K562 (cell line): Measurements from ENCODE around the gene SLC29A2. TPM values are rescaled to one million over a fixed set of nuclear protein-coding genes. Genes with fewer than 3 reads are reported as not detected.
A peak's percentile ranks its signal among the peaks of the same experiment; 100 is the strongest.

Source experiments
- ARID1B ChIP-seq: fragments of 450-650 bp; IDR thresholded peaks from 2 replicates; pipeline ENCODE4 v1.6.1; 2016; ENCODE audit warnings: antibody characterized with exemption, mild to moderate bottlenecking, inconsistent platforms
- FOXM1 ChIP-seq, 2 experiments: fragments of 450-650 bp in 1 of 2; sonication (generic) in 1 of 2; formaldehyde crosslinking in 1 of 2; IDR thresholded peaks; 2 replicates each; pipeline versions ENCODE4 v1.6.1 to v1.9.0; 2017 to 2022; ENCODE audit warnings: low read depth in 2 of 2, mild to moderate bottlenecking in 2 of 2, missing genetic modification reagents in 1 of 2, moderate library complexity in 1 of 2
- MYC ChIP-seq, 2 experiments: fragments of 250-450 bp in 1 of 2; sonication (Bioruptor Pico) in 1 of 2; IDR thresholded peaks; 2 replicates each; pipeline versions ENCODE4 v1.5.1 to v1.6.1; 2012 to 2021; ENCODE audit warnings: low read depth in 2 of 2, borderline replicate concordance in 1 of 2, improper control_type of control experiment in 1 of 2, low read length in 1 of 2, mild to moderate bottlenecking in 1 of 2, moderate library complexity in 1 of 2
- POLR2AphosphoS2 ChIP-seq: IDR thresholded peaks from 2 replicates; pipeline ENCODE4 v1.6.1; 2012; ENCODE audit warnings: low read length, improper control_type of control experiment
- PPARD ChIP-seq: fragments of 250-450 bp; sonication (Bioruptor Pico); IDR thresholded peaks from 2 replicates; pipeline ENCODE4 v1.8.0; 2022; ENCODE audit warnings: inconsistent platforms, mild to moderate bottlenecking, moderate library complexity
- RBM17 ChIP-seq: fragments of 200-400 bp; formaldehyde crosslinking; IDR thresholded peaks from 2 replicates; pipeline ENCODE4 v1.6.1; 2017; ENCODE audit warnings: low read depth, mild to moderate bottlenecking, low read length, borderline replicate concordance
- ZNF696 ChIP-seq: fragments of 250-450 bp; sonication (Bioruptor Pico); conservative IDR thresholded peaks from 2 replicates; pipeline ENCODE4 v1.4.0; 2020; ENCODE audit warnings: mild to moderate bottlenecking, moderate library complexity
- polyA plus RNA-seq, 8 experiments: library from polyadenylated mRNA; depleted of rRNA in 4 of 8; stranded (reverse) in 5 of 8; unstranded in 3 of 8; fragments of >200 nt; fragmentation: Nextera tagmentation in 2 of 8; fragmentation: Illumina TruSeq in 1 of 8; extraction: Ambion mirVana in 2 of 8; extraction: Trizol in 1 of 8; gene quantifications; 2 replicates each; pipeline versions ENCODE4 v1.2.1 to v1.2.3, GENCODE V29; 2011 to 2014; ENCODE audit warnings: inconsistent platforms in 1 of 8, missing spikeins in 1 of 8
- total RNA-seq, 7 experiments: library from RNA; depleted of rRNA in 6 of 7; stranded (reverse); fragments of >200 nt in 6 of 7; fragmentation: Illumina TruSeq in 2 of 7; extraction: Trizol in 2 of 7; gene quantifications; 2 replicates each; pipeline versions ENCODE4 v1.2.1 to v1.2.3, GENCODE V29; 2011 to 2021; ENCODE audit warnings: low replicate concordance in 1 of 7
- TF ChIP-seq, protein P1 (sequence below): sonication (generic); formaldehyde crosslinking; IDR thresholded peaks from 2 replicates; pipeline ENCODE4 v1.8.0; 2023; ENCODE audit warnings: missing genetic modification reagents, mild to moderate bottlenecking, borderline replicate concordance
- TF ChIP-seq, protein P2 (sequence below): sonication (generic); formaldehyde crosslinking; IDR thresholded peaks from 2 replicates; pipeline ENCODE4 v1.8.0; 2022; ENCODE audit warnings: missing genetic modification reagents, mild to moderate bottlenecking, moderate library complexity, borderline replicate concordance
- TF ChIP-seq, protein P3 (sequence below): fragments of 450-650 bp; formaldehyde crosslinking; IDR thresholded peaks from 2 replicates; pipeline ENCODE4 v1.4.0; 2020; ENCODE audit warnings: mild to moderate bottlenecking, moderate library complexity

Gene SLC29A2
- total and polyA plus RNA-seq, 9 of the 15 experiments (the other 6 are each of a cell fraction or from before 2014, with no cell fraction given) = 2.4 to 48.6 (median 14.2) TPM

DNA sequence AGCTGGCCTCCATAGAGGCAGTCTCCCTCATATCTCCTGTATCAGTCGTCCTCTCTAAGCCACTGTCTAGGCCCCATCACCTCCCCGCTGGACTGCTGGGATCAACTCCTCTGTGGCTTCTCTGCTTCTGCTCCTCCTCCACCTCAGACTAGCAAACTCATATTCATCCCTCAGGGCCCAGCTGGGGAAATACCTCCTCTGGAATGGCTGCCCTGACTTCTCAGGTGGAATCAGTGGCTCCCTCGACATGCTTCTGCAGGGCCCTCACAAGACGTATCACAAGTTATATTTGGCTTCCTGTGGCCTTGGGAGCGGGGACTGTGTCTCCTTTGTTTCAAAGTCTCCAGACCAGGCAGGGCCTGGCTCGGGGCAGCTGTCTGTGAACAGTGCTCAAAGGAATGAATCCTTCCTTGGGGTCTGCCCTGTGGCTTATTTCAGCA is 10.0 kb downstream of the SLC29A2 start (continued):
- TF ChIP-seq, protein P1, sequence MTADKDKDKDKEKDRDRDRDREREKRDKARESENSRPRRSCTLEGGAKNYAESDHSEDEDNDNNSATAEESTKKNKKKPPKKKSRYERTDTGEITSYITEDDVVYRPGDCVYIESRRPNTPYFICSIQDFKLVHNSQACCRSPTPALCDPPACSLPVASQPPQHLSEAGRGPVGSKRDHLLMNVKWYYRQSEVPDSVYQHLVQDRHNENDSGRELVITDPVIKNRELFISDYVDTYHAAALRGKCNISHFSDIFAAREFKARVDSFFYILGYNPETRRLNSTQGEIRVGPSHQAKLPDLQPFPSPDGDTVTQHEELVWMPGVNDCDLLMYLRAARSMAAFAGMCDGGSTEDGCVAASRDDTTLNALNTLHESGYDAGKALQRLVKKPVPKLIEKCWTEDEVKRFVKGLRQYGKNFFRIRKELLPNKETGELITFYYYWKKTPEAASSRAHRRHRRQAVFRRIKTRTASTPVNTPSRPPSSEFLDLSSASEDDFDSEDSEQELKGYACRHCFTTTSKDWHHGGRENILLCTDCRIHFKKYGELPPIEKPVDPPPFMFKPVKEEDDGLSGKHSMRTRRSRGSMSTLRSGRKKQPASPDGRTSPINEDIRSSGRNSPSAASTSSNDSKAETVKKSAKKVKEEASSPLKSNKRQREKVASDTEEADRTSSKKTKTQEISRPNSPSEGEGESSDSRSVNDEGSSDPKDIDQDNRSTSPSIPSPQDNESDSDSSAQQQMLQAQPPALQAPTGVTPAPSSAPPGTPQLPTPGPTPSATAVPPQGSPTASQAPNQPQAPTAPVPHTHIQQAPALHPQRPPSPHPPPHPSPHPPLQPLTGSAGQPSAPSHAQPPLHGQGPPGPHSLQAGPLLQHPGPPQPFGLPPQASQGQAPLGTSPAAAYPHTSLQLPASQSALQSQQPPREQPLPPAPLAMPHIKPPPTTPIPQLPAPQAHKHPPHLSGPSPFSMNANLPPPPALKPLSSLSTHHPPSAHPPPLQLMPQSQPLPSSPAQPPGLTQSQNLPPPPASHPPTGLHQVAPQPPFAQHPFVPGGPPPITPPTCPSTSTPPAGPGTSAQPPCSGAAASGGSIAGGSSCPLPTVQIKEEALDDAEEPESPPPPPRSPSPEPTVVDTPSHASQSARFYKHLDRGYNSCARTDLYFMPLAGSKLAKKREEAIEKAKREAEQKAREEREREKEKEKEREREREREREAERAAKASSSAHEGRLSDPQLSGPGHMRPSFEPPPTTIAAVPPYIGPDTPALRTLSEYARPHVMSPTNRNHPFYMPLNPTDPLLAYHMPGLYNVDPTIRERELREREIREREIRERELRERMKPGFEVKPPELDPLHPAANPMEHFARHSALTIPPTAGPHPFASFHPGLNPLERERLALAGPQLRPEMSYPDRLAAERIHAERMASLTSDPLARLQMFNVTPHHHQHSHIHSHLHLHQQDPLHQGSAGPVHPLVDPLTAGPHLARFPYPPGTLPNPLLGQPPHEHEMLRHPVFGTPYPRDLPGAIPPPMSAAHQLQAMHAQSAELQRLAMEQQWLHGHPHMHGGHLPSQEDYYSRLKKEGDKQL = no peak
- TF ChIP-seq PPARD (no peak), ZNF696 (CRISPR knock-in tag) (0 out of 2 replicates have a peak, but pooled peaks have one; percentile 2), RBM17 (no peak), FOXM1 (IDR thresholded peaks at IDR 0.05; ENCODE audit: low read depth) (no peak), FOXM1 (CRISPR knock-in tag; IDR thresholded peaks at IDR 0.05; ENCODE audit: low read depth) (no peak), POLR2AphosphoS2 (peak; percentile 88), ARID1B (no peak), MYC (IDR thresholded peaks at IDR 0.05; ENCODE audit: low read depth, low read length) (peak; percentile 23; the same call in 1 of the 2 replicates), MYC (CRISPR knock-in tag; IDR thresholded peaks at IDR 0.05; ENCODE audit: borderline replicate concordance, low read depth) (no peak)
- TF ChIP-seq, protein P2, sequence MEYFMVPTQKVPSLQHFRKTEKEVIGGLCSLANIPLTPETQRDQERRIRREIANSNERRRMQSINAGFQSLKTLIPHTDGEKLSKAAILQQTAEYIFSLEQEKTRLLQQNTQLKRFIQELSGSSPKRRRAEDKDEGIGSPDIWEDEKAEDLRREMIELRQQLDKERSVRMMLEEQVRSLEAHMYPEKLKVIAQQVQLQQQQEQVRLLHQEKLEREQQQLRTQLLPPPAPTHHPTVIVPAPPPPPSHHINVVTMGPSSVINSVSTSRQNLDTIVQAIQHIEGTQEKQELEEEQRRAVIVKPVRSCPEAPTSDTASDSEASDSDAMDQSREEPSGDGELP = 0 out of 2 replicates have a peak, but pooled peaks have one; percentile 18
- TF ChIP-seq, protein P3, sequence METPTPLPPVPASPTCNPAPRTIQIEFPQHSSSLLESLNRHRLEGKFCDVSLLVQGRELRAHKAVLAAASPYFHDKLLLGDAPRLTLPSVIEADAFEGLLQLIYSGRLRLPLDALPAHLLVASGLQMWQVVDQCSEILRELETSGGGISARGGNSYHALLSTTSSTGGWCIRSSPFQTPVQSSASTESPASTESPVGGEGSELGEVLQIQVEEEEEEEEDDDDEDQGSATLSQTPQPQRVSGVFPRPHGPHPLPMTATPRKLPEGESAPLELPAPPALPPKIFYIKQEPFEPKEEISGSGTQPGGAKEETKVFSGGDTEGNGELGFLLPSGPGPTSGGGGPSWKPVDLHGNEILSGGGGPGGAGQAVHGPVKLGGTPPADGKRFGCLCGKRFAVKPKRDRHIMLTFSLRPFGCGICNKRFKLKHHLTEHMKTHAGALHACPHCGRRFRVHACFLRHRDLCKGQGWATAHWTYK (CRISPR knock-in tag) = no peak
- TF ChIP-seq, all 486 proteins: peak for 13
